ENCODE measurements around the gene KIF25.
"Not testable (repeated sequence)": the region's sequence is repeated elsewhere in the genome, so short reads cannot be mapped to it uniquely, and the experiment has no call there.

KIF25 gene

GRCh38 chr6:167975458-167975857, 22.0 kb upstream of the KIF25 start:
- H3K79me2 ChIP-seq (ENCODE audit: control insufficient read depth, insufficient read depth, low read length) = no peaks in the 10 kb centered on the region
- no peak overlapping the region for H3K56ac ChIP-seq (ENCODE audit: low read length)
- H2BK120ac ChIP-seq (ENCODE audit: low read depth, low read length) = no peak overlapping the region
- no peak for DNase-seq
- H3K27ac ChIP-seq (ENCODE audit: low read depth, low read length) = no peak overlapping the region
- no peak overlapping the region for H3K4me3 ChIP-seq (ENCODE audit: low read length)
- H3K23ac ChIP-seq (ENCODE audit: low read length) = no peak overlapping the region
- WGBS (ENCODE audit: extremely low coverage, insufficient coverage, low lambda C conversion rate) = no CpG with 5 or more reads among the region's 19 CpGs
- H3K4me2 ChIP-seq (ENCODE audit: low read length) = no peak overlapping the region
- no peak overlapping the region for H2BK15ac ChIP-seq (replicated peaks; ENCODE audit: low read depth)
- H2BK5ac ChIP-seq (ENCODE audit: low read length) = no peak overlapping the region
- no peak overlapping the region for H4K8ac ChIP-seq (ENCODE audit: low read depth, low read length)
- no peak overlapping the region for H3K9ac ChIP-seq (ENCODE audit: low read length)
- peaks cover 10% of the 10 kb centered on the region for H3K4me1 ChIP-seq (ENCODE audit: control insufficient read depth, low read depth, low read length)
- no peak overlapping the region for H2AK5ac ChIP-seq (ENCODE audit: low read length)
- no peak overlapping the region for H3K18ac ChIP-seq (ENCODE audit: low read length)
- H3K79me1 ChIP-seq (ENCODE audit: low read length) = no peaks in the 10 kb centered on the region
- H3K27me3 ChIP-seq (ENCODE audit: insufficient read depth, low read length, poor library complexity) = no peaks in the 10 kb centered on the region
- H4K5ac ChIP-seq (ENCODE audit: low read length) = no peak overlapping the region
- no peaks in the 10 kb centered on the region for H3K36me3 ChIP-seq (ENCODE audit: control insufficient read depth, insufficient read depth, low read length)
- H3K4ac ChIP-seq (ENCODE audit: low read depth, low read length) = no peak overlapping the region

GRCh38 chr6:167976116-167976657, 21.3 kb upstream of the KIF25 start:
- not testable (repeated sequence) for H4K5ac ChIP-seq (ENCODE audit: low read length); H3K23ac ChIP-seq (ENCODE audit: low read length); H3K4ac ChIP-seq (ENCODE audit: low read depth, low read length); H2BK15ac ChIP-seq (replicated peaks; ENCODE audit: low read depth); H3K27ac ChIP-seq (ENCODE audit: low read depth, low read length); H4K8ac ChIP-seq (ENCODE audit: low read depth, low read length); DNase-seq; H3K9ac ChIP-seq (ENCODE audit: low read length); H3K56ac ChIP-seq (ENCODE audit: low read length); H3K4me3 ChIP-seq (ENCODE audit: low read length); H3K27me3 ChIP-seq (ENCODE audit: insufficient read depth, low read length, poor library complexity); H2AK5ac ChIP-seq (ENCODE audit: low read length); H3K36me3 ChIP-seq (ENCODE audit: control insufficient read depth, insufficient read depth, low read length); H3K4me2 ChIP-seq (ENCODE audit: low read length); H2BK120ac ChIP-seq (ENCODE audit: low read depth, low read length); H3K79me1 ChIP-seq (ENCODE audit: low read length); H2BK5ac ChIP-seq (ENCODE audit: low read length); H3K18ac ChIP-seq (ENCODE audit: low read length); H3K79me2 ChIP-seq (ENCODE audit: control insufficient read depth, insufficient read depth, low read length)
- peaks cover 10% of the 10 kb centered on the region for H3K4me1 ChIP-seq (ENCODE audit: control insufficient read depth, low read depth, low read length)

GRCh38 chr6:167976708-167977107, 20.8 kb upstream of the KIF25 start:
- peaks cover 10% of the 10 kb centered on the region for H3K4me1 ChIP-seq (ENCODE audit: control insufficient read depth, low read depth, low read length)
- no peak overlapping the region for H2BK15ac ChIP-seq (replicated peaks; ENCODE audit: low read depth)
- no peak overlapping the region for H3K4ac ChIP-seq (ENCODE audit: low read depth, low read length)
- DNase-seq = no peak
- H3K9ac ChIP-seq (ENCODE audit: low read length) = no peak overlapping the region
- H3K27me3 ChIP-seq (ENCODE audit: insufficient read depth, low read length, poor library complexity) = no peaks in the 10 kb centered on the region
- H3K79me2 ChIP-seq (ENCODE audit: control insufficient read depth, insufficient read depth, low read length) = no peaks in the 10 kb centered on the region
- WGBS (ENCODE audit: extremely low coverage, insufficient coverage, low lambda C conversion rate) = no CpG with 5 or more reads among the region's 27 CpGs
- no peak overlapping the region for H3K4me3 ChIP-seq (ENCODE audit: low read length)
- no peak overlapping the region for H2BK120ac ChIP-seq (ENCODE audit: low read depth, low read length)
- no peak overlapping the region for H4K8ac ChIP-seq (ENCODE audit: low read depth, low read length)
- H2BK5ac ChIP-seq (ENCODE audit: low read length) = no peak overlapping the region
- H3K18ac ChIP-seq (ENCODE audit: low read length) = no peak overlapping the region
- H3K23ac ChIP-seq (ENCODE audit: low read length) = no peak overlapping the region
- H4K5ac ChIP-seq (ENCODE audit: low read length) = no peak overlapping the region
- no peak overlapping the region for H2AK5ac ChIP-seq (ENCODE audit: low read length)
- no peak overlapping the region for H3K4me2 ChIP-seq (ENCODE audit: low read length)
- no peak overlapping the region for H3K27ac ChIP-seq (ENCODE audit: low read depth, low read length)
- no peaks in the 10 kb centered on the region for H3K79me1 ChIP-seq (ENCODE audit: low read length)
- H3K56ac ChIP-seq (ENCODE audit: low read length) = no peak overlapping the region
- H3K36me3 ChIP-seq (ENCODE audit: control insufficient read depth, insufficient read depth, low read length) = no peaks in the 10 kb centered on the region

GRCh38 chr6:167977717-167978467, 19.6 kb upstream of the KIF25 start:
- Histone ChIP-seq H3K4ac (ENCODE audit: low read depth, low read length) (no peak overlapping the region), H4K5ac (ENCODE audit: low read length) (no peak overlapping the region), H3K79me1 (ENCODE audit: low read length) (no peaks in the 10 kb centered on the region), H3K4me1 (ENCODE audit: control insufficient read depth, low read depth, low read length) (peaks cover 10% of the 10 kb centered on the region), H2AK5ac (ENCODE audit: low read length) (no peak overlapping the region), H3K27me3 (ENCODE audit: insufficient read depth, low read length, poor library complexity) (no peaks in the 10 kb centered on the region), H3K27ac (ENCODE audit: low read depth, low read length) (peak overlapping the region; percentile 94), H2BK5ac (ENCODE audit: low read length) (peak overlapping the region; percentile 87), H3K9ac (ENCODE audit: low read length) (no peak overlapping the region), H2BK120ac (ENCODE audit: low read depth, low read length) (no peak overlapping the region), H3K56ac (ENCODE audit: low read length) (peak overlapping the region; percentile 15), H3K36me3 (ENCODE audit: control insufficient read depth, insufficient read depth, low read length) (no peaks in the 10 kb centered on the region), H3K4me2 (ENCODE audit: low read length) (no peak overlapping the region), H3K23ac (ENCODE audit: low read length) (no peak overlapping the region), H4K8ac (ENCODE audit: low read depth, low read length) (no peak overlapping the region), H2BK15ac (replicated peaks; ENCODE audit: low read depth) (no peak overlapping the region), H3K4me3 (ENCODE audit: low read length) (no peak overlapping the region), H3K79me2 (ENCODE audit: control insufficient read depth, insufficient read depth, low read length) (no peaks in the 10 kb centered on the region), H3K18ac (ENCODE audit: low read length) (peak overlapping the region; percentile 25)
- WGBS (ENCODE audit: extremely low coverage, insufficient coverage, low lambda C conversion rate) = no CpG with 5 or more reads among the region's 43 CpGs
- DNase-seq = no peak

- no peak overlapping the region for H3K4me3 ChIP-seq (ENCODE audit: low read length)
- no peak overlapping the region for H4K5ac ChIP-seq (ENCODE audit: low read length)
- H3K27ac ChIP-seq (ENCODE audit: low read depth, low read length) = peak overlapping the region; percentile 94
- H3K18ac ChIP-seq (ENCODE audit: low read length) = peak overlapping the region; percentile 25
- H3K27me3 ChIP-seq (ENCODE audit: insufficient read depth, low read length, poor library complexity) = no peaks in the 10 kb centered on the region
- H2AK5ac ChIP-seq (ENCODE audit: low read length) = no peak overlapping the region
- H3K4me1 ChIP-seq (ENCODE audit: control insufficient read depth, low read depth, low read length) = peaks cover 7% of the 10 kb centered on the region
- H2BK120ac ChIP-seq (ENCODE audit: low read depth, low read length) = peak overlapping the region; percentile 37
- no peaks in the 10 kb centered on the region for H3K79me1 ChIP-seq (ENCODE audit: low read length)
- DNase-seq = peak; percentile 76
- no peak overlapping the region for H3K9ac ChIP-seq (ENCODE audit: low read length)
- H3K56ac ChIP-seq (ENCODE audit: low read length) = no peak overlapping the region
- no peak overlapping the region for H3K4me2 ChIP-seq (ENCODE audit: low read length)
- no peak overlapping the region for H3K23ac ChIP-seq (ENCODE audit: low read length)
- H3K79me2 ChIP-seq (ENCODE audit: control insufficient read depth, insufficient read depth, low read length) = no peaks in the 10 kb centered on the region
- H3K4ac ChIP-seq (ENCODE audit: low read depth, low read length) = no peak overlapping the region
- no peak overlapping the region for H2BK15ac ChIP-seq (replicated peaks; ENCODE audit: low read depth)
- no peaks in the 10 kb centered on the region for H3K36me3 ChIP-seq (ENCODE audit: control insufficient read depth, insufficient read depth, low read length)
- no peak overlapping the region for H4K8ac ChIP-seq (ENCODE audit: low read depth, low read length)
- peak overlapping the region; percentile 87 for H2BK5ac ChIP-seq (ENCODE audit: low read length)
- no CpG with 5 or more reads among the region's 7 CpGs for WGBS (ENCODE audit: extremely low coverage, insufficient coverage, low lambda C conversion rate)
These were observed 18.9 kb upstream of the KIF25 start for GRCh38 chr6:167978607-167979006.

Data from mesendoderm (in vitro differentiated cells).